IPS-15b (cell line): ENCODE results near the gene CCT5.
"Not testable (repeated sequence)": the region's sequence is repeated elsewhere in the genome, so short reads cannot be mapped to it uniquely, and the experiment has no call there.

Experiments
- H3K27me3 ChIP-seq: one replicate; pipeline ENCODE4 v1.6.1; 2013; ENCODE audit warnings: low read length; ENCODE audit not compliant: control insufficient read depth, insufficient read depth
- H3K36me3 ChIP-seq: one replicate; pipeline ENCODE4 v1.6.1; 2013; ENCODE audit warnings: low read length; ENCODE audit not compliant: control insufficient read depth, insufficient read depth
- H3K4me1 ChIP-seq: one replicate; pipeline ENCODE4 v1.6.1; 2013; ENCODE audit warnings: mild to moderate bottlenecking, low read length; ENCODE audit not compliant: control insufficient read depth, insufficient read depth
- H3K4me3 ChIP-seq: one replicate; pipeline ENCODE4 v1.5.1; 2013; ENCODE audit warnings: low read depth, low read length
- H3K9ac ChIP-seq: one replicate; pipeline ENCODE4 v1.6.1; 2013; ENCODE audit warnings: low read depth, mild to moderate bottlenecking, low read length
- H3K9me3 ChIP-seq: one replicate; pipeline ENCODE4 v1.6.1; 2013; ENCODE audit warnings: mild to moderate bottlenecking, low read length; ENCODE audit not compliant: control insufficient read depth, insufficient read depth

CCT5 gene

DNA sequence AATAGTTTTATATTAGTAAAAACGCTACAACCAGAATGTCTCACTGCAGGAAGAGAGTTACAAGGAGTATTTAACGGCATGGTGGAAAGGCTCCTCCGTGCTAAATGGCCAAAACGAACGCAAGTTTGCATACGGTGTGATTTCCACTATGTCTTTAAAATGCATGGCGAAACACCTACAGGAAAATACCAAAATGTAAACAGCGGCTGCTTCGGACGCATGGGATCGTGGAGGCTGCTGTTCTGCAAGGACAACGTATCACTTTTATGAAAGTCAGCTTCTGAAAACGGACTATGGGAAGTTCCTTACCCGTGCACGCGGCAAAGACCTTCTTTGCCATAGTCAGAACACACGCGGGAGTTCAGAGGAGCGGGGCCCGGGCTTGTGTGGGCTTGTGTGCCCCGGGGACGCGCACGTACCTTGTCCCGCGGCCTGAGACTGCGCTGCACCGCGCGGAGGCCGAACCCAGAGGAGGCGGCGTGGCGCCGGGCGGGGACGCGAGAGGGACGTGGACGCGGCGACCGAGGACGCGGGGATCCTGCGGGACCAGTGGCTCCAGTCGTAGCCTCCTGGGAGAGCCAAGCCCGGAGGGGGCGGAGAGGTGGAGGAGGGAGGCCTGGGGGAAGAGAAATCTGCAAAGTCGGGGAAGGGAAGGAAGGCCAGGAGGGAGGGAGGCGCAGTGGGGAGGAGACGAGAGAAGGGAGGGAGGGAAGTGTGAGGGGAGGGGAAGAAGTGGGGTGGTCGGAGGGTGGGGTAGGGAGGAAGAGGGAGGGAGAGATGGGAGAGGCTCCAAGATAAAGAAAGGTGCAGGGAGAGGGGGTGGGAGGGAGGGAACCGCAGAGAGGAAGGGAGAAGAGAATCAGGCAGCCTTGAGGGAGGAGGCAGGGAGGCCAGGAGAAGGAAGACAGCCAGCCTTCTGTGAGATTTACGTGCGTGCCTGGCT lies 57.4 kb downstream of the CCT5 start, which contains the start of gene CMBL:
Gene CMBL (minus strand): TSS at position 697 of the 943 bp plus-strand sequence. CDS start 17,140 bp downstream, outside the sequence.
- Histone ChIP-seq H3K9ac (peak within 1 kb of the TSS; percentile 66), H3K36me3 (no peaks in the 10 kb centered on the region), H3K4me1 (peaks cover 3% of the 10 kb centered on the region), H3K27me3 (peaks cover 13% of the 10 kb centered on the region), H3K9me3 (no peaks in the 10 kb centered on the region), H3K4me3 (peak within 1 kb of the TSS; percentile 73)

DNA sequence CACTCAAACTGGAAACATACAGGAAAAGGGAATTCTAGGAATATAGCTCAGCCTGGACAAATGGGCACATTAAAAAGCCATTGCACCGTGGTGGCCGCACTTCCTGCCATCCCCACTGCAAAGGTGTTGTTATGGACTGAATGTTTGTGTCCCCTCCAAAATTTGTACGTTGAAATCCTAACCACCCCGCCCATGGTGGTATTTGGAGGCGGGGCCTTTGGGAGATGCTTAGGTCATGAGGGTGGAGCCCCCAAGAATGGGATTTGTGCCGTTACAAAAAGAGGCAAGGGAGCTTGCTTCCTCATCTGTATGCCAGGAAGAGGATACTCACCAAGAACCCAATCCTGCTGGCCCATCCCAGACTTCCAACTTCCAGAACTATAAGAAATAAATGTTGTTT lies 58.8 kb downstream of the CCT5 start:
- H3K4me3 ChIP-seq = no peak overlapping the region
- peaks cover 3% of the 10 kb centered on the region for H3K4me1 ChIP-seq
- no peaks in the 10 kb centered on the region for H3K9me3 ChIP-seq
- no peak overlapping the region for H3K9ac ChIP-seq
- peaks cover 13% of the 10 kb centered on the region for H3K27me3 ChIP-seq
- H3K36me3 ChIP-seq = no peaks in the 10 kb centered on the region

DNA sequence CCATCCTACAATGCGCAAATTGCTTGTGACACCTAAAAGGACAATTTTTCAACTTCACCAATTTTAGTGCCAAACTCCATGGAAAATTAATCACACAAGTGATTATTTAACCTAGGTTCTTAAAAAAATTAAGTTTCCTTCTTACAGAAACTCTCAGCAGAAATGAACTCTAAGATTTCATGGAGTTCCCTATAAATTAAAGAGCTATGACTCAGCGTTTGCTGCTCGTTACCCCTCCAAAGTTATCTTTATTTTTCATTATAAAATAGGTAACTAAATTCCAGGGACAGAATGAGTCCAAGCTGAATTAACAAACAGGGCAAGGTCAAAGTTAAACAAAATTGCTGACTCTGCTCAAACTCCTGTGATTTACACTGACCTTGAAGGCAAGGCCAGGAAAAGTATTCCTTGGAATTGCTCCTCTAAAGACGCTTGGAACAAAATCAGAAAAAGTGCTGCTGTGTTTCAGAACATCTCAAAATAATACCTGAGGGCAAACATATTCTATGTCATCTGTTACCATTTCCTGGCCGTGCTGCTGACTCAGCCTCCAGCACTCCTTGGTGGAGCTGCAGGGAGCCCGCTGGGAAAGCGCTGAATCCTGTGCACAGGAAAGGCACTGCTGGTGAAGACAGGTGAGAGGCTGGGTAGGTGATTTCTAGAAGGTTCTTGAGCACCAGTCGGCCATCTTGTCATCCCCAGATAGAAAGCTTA lies 60.1 kb downstream of the CCT5 start:
- Histone ChIP-seq H3K9me3 (no peaks in the 10 kb centered on the region), H3K4me1 (peaks cover 3% of the 10 kb centered on the region), H3K4me3 (no peak overlapping the region), H3K36me3 (no peaks in the 10 kb centered on the region), H3K27me3 (peaks cover 13% of the 10 kb centered on the region), H3K9ac (no peak overlapping the region)

DNA sequence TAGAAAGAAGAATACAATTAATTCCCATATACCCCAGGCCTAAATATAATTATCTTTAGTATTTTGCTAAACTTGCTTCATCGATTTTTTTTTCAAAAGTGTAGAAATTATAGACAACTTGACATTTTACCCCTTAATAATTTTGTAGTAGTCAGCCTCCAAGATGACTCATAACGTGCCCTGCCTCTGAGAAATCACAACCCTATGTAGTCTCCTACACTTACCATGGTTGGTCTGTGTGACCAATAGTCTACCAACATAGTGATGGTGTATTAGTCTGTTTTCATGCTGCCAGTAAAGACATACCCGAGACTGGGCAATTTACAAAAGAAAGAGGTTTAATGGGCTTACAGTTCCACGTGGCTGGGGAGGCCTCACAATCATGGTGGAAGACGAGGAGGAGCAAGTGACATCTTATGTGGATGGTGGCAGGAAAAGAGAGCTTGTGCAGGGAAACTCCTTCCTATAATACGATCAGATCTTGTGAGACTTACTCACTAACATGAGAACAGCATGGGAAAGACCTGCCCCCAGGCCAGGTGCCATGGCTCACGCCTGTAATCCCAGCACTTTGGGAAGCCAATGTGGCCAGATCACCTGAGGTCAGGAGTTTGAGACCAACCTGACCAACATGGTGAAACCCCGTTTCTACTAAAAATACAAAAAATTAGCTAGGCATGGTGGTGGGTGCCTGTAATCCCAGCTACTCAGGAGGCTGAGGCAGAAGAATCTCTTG lies 60.9 kb downstream of the CCT5 start:
- not testable (repeated sequence) for H3K9me3 ChIP-seq, H3K36me3 ChIP-seq, H3K4me1 ChIP-seq, H3K9ac ChIP-seq, H3K4me3 ChIP-seq
- H3K27me3 ChIP-seq = peaks cover 13% of the 10 kb centered on the region

DNA sequence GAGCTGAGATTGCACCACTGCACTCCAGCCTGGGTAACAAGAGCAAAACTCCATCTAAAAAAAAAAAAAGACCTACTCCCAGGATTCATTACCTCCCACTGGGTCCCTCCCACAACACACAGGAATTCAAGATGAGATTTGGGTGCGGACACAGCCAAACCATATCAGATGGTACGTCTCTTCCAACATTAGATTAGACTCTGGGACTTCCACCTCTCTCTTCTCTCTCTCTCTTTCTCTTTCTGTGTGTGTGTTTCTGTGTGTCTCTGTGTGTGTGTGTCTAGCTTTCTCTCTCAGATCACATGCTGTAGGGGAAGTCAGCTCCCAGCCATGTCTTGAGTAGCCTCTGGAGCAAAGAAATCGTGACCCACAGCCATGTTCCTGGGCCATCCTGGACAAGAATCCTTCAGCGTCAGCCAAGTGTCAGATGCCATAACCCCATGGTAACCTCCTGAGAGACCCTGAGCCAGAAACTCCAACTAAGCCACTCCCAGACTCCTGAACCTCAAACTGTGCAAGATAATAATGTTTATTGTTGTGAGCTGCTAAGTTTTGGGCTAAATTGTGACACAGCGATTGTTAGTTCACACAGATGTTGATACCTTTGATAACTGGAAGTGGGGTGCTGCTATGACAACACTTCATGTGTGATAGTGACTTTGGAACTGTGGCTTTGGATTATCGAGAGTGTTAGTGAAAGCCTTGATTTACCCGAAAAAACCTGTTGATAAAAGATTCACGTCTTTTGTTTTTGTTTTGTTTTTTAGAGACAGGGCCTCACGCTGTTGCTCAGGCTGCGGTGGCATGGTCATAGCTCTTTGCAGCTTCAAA lies 61.7 kb downstream of the CCT5 start:
- Histone ChIP-seq H3K9ac (no peak overlapping the region), H3K4me3 (no peak overlapping the region), H3K9me3 (no peaks in the 10 kb centered on the region), H3K4me1 (no peaks in the 10 kb centered on the region), H3K36me3 (no peaks in the 10 kb centered on the region), H3K27me3 (peaks cover 6% of the 10 kb centered on the region)

DNA sequence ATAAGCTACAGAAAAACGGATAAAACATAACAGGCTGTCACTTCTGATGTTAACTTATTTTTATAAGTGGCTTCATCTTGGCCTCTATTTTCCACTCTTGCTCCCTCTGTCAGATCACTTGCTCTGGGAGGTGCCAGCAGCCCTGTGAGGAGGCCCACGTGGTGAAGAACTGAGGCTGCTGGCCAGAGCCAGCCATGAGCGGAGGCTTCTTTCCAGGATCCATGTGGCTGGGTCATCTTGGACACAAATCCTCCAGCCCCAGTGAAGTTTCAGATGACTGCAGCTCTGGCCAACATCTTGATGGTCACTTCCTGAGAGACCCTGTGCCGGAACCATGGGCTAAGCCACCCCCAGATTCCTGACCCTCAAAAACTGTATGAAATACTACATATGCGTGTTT lies 65.1 kb downstream of the CCT5 start:
- Histone ChIP-seq H3K4me1 (no peaks in the 10 kb centered on the region), H3K4me3 (no peak overlapping the region), H3K9ac (no peak overlapping the region), H3K36me3 (no peaks in the 10 kb centered on the region), H3K27me3 (no peaks in the 10 kb centered on the region), H3K9me3 (no peaks in the 10 kb centered on the region)
